ENCODE data around the gene MAP3K4.
"Not testable (repeated sequence)": the region's sequence is repeated elsewhere in the genome, so short reads cannot be mapped to it uniquely, and the experiment has no call there.

Gene MAP3K4

DNA sequence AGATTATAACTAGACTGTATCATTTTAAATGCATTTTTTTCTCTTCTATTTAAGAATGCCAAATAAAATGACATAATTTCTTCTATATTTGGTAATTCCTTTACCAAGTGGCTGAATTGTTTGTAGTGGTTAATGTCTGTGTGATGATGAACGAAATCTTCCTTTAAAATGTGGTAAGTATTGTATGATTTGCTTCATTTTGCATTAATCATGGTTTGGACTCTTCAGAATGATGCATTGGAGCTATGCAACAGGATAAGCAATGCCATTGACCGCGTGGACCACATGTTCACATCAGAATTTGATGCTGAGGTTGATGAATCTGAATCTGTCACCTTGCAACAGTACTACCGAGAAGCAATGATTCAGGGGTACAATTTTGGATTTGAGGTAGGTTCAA, 99.6 kb downstream of the MAP3K4 start:
- FAIRE-seq = no peak

DNA sequence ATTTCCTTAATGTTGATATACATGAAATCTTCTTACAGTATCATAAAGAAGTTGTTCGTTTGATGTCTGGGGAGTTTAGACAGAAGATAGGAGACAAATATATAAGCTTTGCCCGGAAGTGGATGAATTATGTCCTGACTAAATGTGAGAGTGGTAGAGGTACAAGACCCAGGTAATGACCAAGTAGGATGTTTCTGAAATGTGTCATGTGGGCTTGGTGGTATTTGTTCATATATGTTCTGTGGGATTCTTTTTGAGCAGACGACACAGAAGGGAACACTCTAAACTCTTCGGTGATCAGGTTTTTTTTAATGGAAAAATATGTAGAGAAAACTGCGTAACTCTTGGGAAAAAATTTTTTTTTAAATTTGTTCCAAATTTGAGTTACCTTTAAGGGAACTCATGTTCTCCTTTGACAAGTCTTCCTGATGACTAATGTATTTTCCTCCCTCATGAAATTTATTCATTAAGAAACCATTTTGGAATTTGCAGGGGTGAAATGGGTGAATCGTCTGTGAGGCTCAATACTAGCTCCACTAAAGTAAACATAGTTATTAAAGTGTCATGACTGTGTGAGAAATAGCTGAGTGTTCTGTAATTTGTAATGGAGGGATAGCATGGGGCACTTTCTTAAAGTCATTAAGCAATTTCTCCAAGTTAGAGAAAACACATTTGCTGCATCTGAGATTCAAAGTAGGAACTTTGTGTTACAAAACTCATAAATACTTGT, 100.6 kb downstream of the MAP3K4 start:
- no peak for FAIRE-seq

DNA sequence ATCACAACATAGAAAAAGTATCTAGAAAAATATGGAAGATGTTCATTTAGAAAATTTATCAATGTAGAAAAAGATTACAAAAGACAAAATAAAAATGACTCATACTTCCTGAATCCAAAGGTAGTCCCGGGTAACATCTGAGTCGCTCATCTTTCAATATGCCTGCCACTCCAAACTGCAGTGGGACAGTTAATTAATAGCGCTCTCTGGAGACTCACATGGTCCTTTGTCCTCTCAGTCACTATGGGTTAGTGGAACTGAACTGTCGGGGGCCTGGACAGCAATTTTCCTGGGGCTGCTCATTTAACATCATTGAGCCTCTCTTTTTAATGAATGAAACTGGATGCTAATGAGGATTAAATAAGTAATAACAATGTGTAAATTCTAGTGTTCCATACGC, 103.4 kb downstream of the MAP3K4 start:
- FAIRE-seq = no peak

DNA sequence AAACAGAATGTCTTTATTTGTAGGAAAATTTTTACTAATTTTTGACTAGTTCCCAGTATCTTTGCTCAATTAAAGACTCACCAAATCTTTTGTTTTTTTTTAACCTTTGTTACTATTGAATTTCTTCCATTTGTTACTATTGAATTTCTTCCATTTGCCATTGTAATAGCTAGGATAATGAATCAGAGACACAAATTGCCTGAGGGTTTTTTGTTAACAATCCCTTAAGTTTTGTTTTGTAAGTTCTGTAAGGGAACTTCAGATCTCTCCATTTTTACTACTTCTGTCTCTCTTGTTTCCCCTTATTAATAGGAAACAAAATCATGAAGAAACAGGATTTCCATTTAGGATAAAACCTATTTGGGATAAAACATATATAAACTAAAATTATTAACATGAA, 104.3 kb downstream of the MAP3K4 start:
- no peak for FAIRE-seq

DNA sequence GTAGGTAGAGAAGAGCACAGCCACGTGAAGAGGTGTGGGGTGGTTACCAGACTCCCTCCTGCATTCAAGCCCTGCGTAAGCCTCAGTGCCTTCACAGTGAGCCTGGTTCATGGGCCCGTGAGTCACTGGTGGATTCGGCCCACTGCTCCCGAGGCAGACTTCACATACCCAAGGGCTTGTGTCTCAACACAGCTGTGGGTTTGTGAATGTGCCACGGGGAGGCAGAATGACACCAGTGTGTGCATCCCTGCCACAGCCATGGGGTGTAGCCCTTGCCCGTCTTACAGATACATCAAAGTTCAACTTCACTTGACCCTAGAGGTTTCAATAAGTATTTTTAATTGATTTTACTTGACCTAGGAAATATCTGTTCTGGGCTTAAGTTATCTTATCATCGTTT, 108.5 kb downstream of the MAP3K4 start:
- no peak for FAIRE-seq

DNA sequence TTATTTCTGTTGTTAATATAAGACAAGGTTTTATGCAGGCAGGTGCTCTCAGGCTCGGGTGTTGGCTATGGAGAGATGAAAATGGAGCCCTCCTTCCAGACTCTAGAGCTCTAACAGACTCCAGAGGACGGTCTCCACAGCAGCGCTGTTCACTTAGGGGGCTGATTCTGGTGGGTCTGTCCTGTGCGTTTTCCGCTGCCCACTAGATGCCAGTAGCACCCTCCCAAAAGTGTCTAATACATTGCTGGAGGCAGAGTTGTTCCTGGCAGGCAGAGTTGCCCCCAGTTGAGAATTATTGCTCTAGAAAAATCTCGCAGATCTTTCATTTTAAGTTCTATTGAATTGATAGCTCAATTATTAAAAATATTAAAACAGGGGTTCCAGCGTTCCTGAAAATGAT, 109.9 kb downstream of the MAP3K4 start:
- no peak for FAIRE-seq

DNA sequence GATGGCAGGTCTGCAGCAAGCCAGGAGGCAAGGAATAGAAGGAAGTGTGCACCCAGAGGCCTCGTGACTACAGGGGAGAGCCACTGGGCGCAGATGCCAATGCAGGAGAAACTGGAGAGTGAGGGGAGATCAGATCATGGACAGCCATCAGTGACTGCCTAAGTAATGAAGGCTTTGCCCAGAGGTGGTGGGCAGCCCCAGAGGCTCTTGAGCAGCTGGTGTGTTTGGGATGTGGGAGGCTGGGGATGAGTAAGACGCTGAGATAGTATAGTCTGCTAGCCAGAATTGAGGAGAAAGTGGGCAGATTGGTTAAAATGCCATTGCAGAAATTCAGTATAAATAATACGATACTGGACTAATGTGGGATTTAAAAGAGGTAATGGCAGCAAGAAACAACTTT, 111.9 kb downstream of the MAP3K4 start:
- no peak for FAIRE-seq

DNA sequence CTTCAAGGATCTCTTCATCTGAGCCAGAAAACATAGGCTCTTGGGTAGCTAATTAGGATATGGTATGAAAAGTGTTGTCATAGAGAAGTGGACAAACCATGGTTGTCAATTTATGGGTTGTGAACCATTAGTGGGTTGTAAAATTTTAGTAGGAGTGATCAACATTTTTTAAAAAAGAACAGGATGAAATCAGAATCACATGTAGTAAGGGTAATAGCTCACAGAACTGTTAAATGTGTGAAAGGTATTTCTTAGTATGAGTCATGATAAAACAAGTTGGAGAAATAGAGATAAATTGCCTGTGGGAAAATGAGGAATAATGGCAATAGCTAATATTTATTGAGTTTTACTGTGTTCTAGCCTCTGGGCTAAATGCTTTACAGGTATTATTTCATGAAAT, 113.4 kb downstream of the MAP3K4 start:
- FAIRE-seq = no peak

DNA sequence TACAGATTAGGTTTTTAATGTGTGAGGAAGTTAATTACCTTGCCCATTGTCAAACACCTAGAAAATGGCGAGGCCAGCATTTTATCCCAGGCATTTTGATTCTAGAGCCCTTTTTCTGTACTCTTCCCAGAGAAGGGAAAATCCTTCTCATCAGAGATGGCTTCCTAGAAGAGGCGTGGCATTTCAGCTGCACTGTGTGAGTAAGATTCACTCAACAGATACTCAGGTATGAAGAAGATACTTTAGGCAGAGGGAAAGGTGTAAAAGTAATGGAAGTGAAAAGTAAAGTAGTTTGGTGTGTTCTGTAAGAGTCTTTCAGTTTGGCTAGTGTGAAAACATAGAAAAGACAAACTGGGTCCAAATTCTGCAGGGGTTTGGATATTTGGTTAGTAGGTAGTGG, 113.8 kb downstream of the MAP3K4 start:
- FAIRE-seq = no peak

DNA sequence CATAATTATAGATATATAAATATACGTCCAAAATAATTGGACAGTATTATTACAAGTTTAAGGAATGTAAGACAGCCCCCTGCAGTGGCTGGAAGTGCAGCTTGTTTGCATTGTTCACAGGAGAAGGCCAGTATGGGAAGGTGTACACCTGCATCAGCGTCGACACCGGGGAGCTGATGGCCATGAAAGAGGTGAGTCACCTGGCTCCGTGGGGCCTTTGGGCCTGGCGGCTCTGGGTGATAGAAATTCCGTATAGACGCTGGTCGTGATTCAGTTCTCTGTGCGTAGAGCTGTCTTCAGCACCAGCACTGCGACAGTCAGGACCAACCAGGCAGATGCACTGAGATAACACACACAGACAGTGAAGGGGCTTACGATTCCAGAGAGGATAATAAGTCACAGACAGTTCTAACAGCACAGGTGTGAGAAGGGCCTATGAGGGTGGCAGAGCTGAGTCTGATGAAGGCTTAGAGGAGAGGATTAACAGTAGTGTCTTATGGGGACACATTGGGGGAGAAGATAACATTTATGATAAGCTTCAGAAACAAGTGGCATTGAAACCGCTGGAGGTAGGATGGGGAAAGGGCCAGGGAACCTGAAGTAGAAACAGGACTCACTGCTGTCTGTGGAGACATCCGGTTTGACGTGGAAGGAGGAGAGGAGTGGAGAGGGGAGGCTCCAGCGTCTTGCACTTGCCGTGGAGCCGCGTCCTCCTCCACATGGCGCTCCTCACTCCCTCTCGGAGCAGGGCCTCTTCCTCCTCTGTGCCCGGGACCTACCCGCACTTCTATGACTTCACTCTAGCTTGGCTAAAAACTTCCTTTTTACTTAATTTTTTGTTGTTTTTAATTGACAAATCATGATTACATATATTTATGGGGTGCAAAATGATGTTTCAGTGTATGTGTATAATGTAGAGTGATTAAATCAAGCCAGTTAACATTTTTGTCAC, 116.5 kb downstream of the MAP3K4 start:
- no peak for FAIRE-seq

DNA sequence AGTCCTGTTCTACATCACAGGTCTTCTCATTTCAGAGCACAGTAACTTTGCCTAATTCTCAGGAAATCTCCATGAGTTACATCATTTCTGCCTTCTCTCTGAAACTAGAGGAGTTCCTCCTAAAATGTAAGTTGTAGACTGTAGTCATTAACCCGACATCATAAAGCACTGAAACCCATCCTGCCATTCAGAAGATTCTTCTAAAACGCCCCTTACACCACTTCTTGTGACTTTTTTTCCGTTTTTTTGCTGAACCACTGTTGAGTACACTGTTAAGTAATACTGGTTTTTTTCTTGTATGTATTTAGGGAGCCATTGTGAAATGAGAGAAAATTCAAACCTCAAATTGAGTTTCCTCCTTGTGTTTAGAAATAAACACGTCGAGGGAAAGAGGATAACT, 117.3 kb downstream of the MAP3K4 start:
- FAIRE-seq = no peak

DNA sequence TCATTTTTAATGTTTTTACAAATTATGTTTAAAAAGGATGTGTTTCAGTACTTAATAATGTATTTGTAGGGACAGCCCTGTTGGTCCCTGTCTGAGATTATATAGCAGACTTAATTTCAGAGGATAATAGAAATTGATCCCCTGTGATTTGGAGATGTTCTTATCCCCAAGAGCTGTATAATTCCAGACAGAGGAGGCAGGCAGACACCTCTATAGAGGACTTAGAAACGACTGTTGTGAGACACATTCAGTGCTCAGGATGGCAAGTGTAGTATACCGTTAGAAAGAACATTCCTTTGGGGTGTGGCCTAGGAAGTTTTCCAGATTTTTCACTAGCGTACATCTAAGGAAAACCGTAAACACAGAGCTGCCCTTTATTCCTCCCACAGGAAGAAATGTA, 117.8 kb downstream of the MAP3K4 start:
- no peak for FAIRE-seq

DNA sequence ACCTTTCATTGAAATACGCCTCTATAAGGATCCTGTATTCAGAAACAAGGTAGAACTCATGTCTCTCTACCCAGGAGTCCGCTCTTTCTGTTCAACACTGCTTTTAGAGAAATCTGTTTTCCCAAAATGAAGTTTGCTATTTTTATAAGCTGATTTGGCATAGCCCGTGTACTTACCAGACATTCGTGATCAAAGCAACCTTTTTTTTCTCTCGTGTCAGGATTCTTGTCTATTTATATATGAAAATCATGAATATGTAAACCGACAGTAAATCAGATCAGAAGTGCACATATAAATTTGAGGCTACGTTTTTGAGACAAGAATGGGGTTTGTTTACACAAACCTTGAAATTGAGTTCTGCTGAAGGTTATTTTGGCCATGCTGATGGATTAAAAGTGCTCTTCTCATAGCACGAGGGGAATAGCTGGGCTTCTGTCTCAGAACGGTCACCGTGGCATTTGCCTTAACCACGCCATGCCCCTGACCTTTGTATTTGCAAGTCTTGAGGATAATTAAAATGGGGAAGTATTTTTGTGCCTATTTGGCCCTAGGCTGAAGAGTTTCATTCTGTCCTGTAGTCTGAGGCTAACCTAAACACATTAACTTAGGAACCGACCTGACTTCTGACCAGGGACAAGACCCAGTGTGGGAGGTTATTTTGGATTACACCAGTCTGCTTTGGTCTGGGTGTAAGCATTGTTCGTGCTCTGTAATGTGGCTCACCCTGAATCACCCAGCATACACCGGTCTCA, 118.6 kb downstream of the MAP3K4 start:
- no peak for FAIRE-seq

DNA sequence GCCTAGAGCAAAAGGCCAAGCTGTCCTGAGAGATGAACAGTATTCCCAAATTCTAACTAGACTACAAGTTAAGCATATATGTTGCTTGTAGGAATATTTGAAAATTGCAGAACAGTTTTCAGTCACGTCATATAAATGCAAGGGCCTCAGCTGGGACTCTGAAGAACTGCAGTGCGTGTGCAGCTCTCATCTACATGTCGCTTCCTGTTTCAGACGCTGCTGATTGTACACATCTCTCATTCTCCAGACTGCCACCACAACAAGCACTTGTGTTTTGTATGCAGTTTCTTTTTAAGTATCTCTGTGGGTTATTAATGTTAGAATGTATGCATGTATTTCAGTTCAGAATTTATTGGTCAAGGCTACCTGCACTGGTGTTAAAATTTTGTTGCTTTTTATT, 119.7 kb downstream of the MAP3K4 start:
- no peak for FAIRE-seq

DNA sequence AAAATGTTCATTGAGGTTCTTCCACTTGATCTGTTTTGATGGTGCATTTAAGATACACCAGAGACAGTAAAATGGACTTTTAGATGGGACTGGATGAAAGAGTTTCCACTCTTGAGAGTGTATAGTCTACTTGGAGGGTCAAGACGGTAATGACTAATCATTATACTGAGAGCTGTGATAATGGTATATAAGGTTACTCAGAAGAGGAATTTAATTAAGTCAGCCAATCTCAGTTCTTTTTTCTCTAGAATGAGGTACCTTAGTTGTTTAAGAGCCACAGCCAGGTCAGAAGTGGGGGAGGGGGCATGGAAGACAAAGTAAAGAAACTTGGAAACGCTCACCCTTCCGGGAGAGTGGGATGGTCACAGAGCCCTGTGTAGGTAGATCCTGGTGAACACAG, 123.9 kb downstream of the MAP3K4 start:
- no peak for FAIRE-seq

DNA sequence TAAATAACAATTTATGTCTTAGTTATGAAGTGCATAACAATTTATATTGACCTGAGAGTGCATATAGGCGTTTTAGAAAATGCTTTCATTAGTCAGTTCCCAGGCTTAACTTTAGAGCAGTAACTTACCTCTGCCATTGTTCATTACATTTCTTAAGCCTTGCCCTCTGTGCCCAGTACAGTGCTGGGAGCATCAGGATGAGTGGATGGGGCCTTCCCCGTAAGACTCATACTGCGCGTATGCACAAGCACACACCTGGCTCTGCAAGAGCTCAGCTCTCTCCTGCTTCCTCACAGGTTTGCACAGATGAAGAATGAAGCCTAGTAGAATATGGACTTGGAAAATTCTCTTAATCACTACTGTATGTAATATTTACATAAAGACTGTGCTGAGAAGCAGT, 125.0 kb downstream of the MAP3K4 start:
- FAIRE-seq = no peak

DNA sequence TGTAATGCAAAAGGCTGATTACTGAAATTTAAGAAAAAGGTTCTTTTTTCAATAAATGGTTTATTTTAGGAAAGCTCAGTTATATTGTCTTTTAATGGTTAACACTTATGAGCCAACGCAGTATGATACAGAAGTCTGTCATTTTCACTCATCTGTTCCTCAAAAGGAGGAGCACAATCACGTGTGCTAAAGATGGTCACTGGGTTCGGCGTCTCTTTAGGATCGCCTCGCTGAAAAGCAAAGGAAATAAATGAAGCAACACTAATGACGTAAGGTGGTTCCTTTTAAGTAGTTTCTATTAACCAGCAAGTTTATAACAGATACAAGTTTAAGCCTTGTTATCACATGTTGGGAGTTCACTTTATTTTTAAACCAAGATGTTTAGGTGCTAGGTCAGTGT, 125.7 kb downstream of the MAP3K4 start:
- no peak for FAIRE-seq

DNA sequence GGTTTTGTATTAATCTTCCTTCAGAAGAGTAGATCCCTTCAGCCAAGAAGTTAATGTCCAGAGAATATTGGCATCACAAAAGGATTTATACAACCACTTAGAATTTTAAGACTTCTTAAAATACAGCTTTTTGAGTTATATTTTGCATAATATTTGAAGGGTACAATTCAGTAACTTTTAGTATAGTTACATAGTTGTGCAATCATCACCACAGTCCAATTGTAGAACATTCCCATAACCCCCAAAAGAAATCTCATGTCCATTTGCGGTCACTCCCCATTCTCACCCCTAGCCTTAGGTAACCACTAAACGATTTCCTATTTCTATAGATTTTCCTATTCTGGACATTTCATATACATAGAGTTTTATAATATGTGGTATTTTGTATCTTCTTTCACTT, 126.4 kb downstream of the MAP3K4 start:
- no peak for FAIRE-seq

DNA sequence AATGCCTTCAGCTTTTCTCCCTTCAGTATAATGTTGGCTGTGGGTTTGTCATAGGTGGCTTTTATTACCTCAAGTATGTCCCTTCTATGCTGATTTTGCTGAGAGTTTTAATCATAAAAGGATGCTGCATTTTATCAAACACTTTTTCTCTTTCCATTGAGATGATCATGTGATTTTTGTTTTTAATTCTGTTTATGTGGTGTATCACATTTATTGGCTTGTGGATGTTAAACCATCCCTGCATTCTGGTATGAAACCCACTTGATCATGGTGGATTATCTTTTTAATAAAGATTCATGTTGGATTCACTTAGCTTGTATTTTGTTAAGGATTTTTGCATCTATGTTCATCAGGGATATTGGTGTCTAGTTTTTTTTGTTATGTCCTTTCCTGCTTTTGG, 131.8 kb downstream of the MAP3K4 start:
- not testable (repeated sequence) for FAIRE-seq

DNA sequence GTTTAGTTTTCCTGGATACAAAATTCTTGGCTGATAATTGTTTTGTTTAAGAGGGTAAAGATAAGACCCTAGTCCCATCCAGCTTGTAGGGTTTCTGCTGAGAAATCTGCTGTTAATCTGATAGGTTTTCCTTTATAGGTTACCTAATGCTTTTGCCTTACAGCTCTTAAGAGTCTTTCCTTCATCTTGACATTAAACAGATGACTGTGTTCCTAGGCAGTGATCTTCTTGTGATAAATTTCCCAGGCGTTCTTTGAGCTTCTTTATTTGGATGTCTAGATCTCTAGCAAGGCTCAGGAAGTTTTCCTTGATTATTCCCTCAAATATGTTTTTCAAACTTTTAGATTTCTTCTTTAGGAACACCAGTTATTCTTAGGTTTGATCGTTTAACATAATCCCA, 134.0 kb downstream of the MAP3K4 start:
- no peak for FAIRE-seq

DNA sequence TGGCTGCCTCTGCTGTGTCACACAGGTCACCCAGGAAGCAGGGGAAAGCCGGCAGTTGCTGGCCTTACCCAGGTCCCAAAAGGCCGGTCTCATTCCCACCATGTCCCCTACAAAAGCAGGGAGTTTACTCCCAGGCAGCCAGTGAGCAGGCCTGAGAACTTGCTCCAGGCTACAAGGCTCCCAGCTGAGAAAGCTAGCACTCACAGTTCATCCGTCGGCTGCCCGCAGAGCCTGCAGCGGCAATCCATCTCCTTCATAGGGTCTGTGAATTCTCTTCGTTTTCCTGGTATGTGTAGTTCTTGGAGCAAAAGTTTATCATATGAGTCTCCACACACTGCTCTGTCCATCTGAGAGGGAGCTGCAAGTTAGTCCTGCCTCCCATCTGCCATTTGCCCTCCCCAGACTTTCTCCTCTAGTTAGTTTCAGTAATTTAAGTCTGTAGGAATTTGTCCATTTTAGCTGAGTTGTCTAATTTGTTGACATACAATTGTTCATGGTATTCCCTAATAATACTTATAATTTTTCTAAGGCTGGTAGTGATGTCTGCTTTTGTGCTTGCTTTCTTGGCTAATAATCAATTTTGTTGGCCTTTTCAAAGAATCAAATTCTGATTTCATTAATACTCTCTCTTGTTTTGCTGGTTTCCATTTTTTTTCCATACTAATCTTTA, 135.6 kb downstream of the MAP3K4 start:
- no peak for FAIRE-seq

DNA sequence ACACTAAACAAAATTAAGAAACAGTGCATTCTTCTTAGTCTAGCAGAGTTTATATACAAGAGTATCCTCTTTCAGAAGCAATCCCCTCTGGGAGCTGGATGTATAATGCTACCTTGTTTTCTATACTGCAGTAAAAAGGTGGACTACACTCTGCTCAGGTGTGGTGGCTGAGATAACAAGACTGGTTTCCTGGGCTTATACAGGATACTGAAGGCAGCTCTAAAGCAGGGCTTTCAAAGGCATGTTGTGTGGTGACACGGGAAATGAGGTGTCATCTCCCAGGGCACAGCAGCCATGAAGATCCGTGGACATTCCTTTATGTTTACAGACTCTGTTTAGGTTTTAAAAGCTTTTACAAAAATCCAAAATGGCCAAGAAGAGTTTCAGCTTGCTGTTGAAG, 136.7 kb downstream of the MAP3K4 start:
- FAIRE-seq = no peak

DNA sequence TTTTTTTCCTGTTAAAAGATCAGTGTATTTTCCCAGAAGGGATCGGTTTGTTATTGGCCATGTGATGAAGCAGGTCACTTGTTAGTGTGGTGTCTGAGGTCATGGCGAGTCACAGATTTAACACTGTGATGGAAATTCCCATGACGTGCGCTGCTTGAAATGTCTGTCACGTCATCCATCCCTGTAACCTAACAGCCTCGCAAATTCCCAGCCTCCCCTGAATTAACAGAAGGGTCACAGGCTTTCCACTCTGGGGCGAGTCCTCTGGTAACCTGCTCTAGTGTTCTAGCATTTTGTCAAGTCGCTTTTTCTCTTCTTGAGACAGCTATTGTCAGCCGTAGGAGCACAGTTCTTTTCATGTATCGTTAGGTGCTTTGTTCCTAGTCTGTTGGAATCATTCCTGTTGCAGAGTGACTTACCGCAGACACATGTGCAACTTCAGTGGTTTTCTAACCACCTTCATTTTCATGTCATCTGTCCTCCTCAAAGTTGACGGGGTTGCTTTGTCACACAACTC, 137.2 kb downstream of the MAP3K4 start:
- FAIRE-seq = no peak

Data from G401.6 (cell line).